HCT116 (cell line): ENCODE results near the gene OTOR.

Experiments
- EZH2 ChIP-seq: fragments of 200-600 bp; sonication (generic); IDR thresholded peaks from 2 replicates; pipeline ENCODE4 v1.6.1; 2017; ENCODE audit warnings: antibody characterized with exemption, mixed run types
- TF ChIP-seq, protein P1 (sequence below), 3 experiments: fragments of 200-600 bp in 1 of 3; sonication (generic) in 1 of 3; IDR thresholded peaks in 2 of 3; conservative IDR thresholded peaks in 1 of 3; 2 replicates each; pipeline ENCODE4 v1.5.1; 2012 to 2017; ENCODE audit warnings: low read depth in 2 of 3, low read length in 2 of 3, antibody characterized with exemption in 1 of 3, borderline replicate concordance in 1 of 3, control low read depth in 1 of 3, mild to moderate bottlenecking in 1 of 3, mixed read lengths in 1 of 3, mixed run types in 1 of 3, moderate library complexity in 1 of 3; ENCODE audit not compliant: insufficient read depth in 1 of 3

DNA sequence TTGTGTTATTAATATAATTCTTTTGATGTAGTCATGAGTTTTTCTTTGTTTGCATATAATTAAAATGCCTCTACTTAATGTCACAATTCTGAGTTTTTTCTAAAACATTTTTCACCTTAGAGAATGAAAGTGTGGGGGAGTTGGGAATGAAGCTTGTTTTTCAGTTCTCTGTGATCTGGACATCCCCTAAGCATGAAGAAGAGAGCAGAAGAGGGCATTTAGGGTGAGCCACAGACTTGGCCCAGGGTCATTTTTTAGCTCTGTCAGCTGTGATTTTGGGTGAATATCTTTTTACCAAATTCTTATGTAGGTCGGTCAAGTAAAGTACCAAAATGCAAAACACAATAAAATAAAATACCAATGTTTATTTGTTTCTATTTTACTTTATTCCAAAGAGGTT, 3.9 kb downstream of the OTOR start:
- TF ChIP-seq EZH2, result no peak
- TF ChIP-seq, protein P1, sequence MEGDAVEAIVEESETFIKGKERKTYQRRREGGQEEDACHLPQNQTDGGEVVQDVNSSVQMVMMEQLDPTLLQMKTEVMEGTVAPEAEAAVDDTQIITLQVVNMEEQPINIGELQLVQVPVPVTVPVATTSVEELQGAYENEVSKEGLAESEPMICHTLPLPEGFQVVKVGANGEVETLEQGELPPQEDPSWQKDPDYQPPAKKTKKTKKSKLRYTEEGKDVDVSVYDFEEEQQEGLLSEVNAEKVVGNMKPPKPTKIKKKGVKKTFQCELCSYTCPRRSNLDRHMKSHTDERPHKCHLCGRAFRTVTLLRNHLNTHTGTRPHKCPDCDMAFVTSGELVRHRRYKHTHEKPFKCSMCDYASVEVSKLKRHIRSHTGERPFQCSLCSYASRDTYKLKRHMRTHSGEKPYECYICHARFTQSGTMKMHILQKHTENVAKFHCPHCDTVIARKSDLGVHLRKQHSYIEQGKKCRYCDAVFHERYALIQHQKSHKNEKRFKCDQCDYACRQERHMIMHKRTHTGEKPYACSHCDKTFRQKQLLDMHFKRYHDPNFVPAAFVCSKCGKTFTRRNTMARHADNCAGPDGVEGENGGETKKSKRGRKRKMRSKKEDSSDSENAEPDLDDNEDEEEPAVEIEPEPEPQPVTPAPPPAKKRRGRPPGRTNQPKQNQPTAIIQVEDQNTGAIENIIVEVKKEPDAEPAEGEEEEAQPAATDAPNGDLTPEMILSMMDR (IDR thresholded peaks at IDR 0.05 in 2 of 3, conservative IDR thresholded peaks at IDR 0.05 in 1 of 3; ENCODE audit: borderline replicate concordance in 1 of 3, insufficient read depth in 1 of 3, low read depth in 2 of 3, low read length in 2 of 3), result no peak
